ENCODE results near the gene NCS1.

DNA sequence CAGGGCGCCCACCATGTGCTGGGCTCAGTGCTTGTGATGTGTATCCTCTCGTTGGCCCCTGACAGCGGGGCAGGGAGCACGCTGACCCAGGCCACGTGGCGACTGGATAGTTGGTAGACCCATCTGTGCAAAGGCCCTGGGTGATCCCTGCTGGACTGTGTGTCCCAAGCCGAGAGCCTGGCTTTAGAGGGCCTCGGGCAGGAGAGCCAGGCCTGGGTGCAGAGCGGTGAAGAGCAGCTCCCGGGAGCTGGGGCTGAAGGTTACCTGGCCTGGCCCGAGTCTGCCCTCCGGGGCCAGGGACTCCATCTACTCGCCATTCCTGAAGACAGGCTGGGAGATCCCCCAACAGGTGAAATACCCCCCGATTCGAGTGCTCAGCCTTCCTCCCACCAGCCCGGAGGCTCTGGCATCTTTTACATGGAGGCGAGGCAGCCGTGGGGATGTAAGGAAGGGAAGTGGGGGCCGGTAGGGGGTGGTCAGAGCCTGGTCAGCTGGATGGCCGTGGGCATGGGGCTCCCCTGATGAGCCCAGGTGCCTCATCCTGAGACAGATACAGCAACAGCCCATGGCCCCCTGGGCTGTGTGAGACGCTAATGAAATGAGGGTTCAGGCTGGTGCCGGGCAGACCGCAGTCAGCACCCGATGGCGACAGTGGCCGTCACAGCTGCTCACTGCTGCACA, 19.0 kb downstream of the NCS1 start:
- TF ChIP-seq, protein P1, sequence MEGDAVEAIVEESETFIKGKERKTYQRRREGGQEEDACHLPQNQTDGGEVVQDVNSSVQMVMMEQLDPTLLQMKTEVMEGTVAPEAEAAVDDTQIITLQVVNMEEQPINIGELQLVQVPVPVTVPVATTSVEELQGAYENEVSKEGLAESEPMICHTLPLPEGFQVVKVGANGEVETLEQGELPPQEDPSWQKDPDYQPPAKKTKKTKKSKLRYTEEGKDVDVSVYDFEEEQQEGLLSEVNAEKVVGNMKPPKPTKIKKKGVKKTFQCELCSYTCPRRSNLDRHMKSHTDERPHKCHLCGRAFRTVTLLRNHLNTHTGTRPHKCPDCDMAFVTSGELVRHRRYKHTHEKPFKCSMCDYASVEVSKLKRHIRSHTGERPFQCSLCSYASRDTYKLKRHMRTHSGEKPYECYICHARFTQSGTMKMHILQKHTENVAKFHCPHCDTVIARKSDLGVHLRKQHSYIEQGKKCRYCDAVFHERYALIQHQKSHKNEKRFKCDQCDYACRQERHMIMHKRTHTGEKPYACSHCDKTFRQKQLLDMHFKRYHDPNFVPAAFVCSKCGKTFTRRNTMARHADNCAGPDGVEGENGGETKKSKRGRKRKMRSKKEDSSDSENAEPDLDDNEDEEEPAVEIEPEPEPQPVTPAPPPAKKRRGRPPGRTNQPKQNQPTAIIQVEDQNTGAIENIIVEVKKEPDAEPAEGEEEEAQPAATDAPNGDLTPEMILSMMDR (conservative IDR thresholded peaks at IDR 0.05; ENCODE audit: low read depth, low read length): no peak
- TF ChIP-seq EZH2 (IDR thresholded peaks at IDR 0.05; ENCODE audit: borderline replicate concordance, low read depth, low read length, poor library complexity, severe bottlenecking): no peak
